NB4 (cell line): ENCODE data around the gene FCAMR.
"Not testable (repeated sequence)": the region's sequence is repeated elsewhere in the genome, so short reads cannot be mapped to it uniquely, and the experiment has no call there.

Source experiments
- DNase-seq: peaks from one replicate; pipeline ENCODE4 v3.0.0; 2010; ENCODE audit warnings: low read depth
- H3K4me3 ChIP-seq: one replicate; pipeline ENCODE4 v1.5.1; 2011; ENCODE audit warnings: mild to moderate bottlenecking, low read depth, low read length, moderate library complexity
- MYC ChIP-seq: IDR thresholded peaks from 2 replicates; pipeline ENCODE4 v1.6.1; 2011; ENCODE audit warnings: low read depth, low read length
- POLR2A ChIP-seq: IDR thresholded peaks from 2 replicates; pipeline ENCODE4 v1.6.1; 2011; ENCODE audit warnings: mild to moderate bottlenecking; ENCODE audit not compliant: insufficient read length; ENCODE audit errors: extremely low read depth
- TF ChIP-seq, protein P1 (sequence below): IDR thresholded peaks from one replicate; pipeline ENCODE4 v1.5.1; 2012; ENCODE audit warnings: low read depth, low read length
- TF ChIP-seq, protein P2 (sequence below): IDR thresholded peaks from 2 replicates; pipeline ENCODE4 v1.6.1; 2011; ENCODE audit warnings: low read depth, low read length

FCAMR gene

GRCh38 chr1:206925106-206925736 is 45.0 kb downstream of the FCAMR start:
- TF ChIP-seq POLR2A (no peak), MYC (no peak)
- TF ChIP-seq, protein P1, sequence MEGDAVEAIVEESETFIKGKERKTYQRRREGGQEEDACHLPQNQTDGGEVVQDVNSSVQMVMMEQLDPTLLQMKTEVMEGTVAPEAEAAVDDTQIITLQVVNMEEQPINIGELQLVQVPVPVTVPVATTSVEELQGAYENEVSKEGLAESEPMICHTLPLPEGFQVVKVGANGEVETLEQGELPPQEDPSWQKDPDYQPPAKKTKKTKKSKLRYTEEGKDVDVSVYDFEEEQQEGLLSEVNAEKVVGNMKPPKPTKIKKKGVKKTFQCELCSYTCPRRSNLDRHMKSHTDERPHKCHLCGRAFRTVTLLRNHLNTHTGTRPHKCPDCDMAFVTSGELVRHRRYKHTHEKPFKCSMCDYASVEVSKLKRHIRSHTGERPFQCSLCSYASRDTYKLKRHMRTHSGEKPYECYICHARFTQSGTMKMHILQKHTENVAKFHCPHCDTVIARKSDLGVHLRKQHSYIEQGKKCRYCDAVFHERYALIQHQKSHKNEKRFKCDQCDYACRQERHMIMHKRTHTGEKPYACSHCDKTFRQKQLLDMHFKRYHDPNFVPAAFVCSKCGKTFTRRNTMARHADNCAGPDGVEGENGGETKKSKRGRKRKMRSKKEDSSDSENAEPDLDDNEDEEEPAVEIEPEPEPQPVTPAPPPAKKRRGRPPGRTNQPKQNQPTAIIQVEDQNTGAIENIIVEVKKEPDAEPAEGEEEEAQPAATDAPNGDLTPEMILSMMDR = no peak
- TF ChIP-seq, protein P2, sequence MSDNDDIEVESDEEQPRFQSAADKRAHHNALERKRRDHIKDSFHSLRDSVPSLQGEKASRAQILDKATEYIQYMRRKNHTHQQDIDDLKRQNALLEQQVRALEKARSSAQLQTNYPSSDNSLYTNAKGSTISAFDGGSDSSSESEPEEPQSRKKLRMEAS = no peak
- H3K4me3 ChIP-seq = no peak overlapping the region
- DNase-seq = peak; percentile 61

DNA sequence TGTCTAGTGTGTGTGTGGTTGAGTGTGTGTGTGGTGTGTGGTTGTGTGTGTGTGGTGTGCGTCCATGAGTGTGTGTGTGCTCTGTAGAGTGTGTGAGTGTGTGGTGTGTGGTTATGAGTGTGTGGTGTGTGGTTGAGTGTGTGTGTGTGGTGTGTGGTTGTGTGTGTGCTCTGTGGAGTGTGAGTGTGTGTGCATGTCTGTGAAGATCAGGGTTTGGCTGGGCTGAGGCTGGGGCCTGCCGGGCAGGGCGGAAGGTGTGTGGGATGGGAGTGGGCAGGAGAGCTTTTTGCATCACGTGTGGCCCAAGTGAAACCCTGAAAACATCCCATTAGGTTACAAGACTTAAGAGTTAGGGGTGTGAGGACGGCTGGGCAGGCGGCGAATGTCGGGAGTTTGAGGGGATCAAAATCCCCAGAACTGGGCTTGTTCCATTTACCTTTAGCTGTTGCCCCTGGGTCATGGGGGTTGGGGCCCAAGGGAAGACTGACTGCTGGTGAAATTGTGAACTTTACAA is 45.6 kb downstream of the FCAMR start:
- DNase-seq = no peak
- TF ChIP-seq, protein P2 = no peak
- TF ChIP-seq POLR2A = no peak
- TF ChIP-seq, protein P1 = no peak
- TF ChIP-seq MYC = no peak
- H3K4me3 ChIP-seq = no peak overlapping the region

- not testable (repeated sequence) for H3K4me3 ChIP-seq, DNase-seq
Observed at GRCh38 chr1:206923961-206924557, 46.2 kb downstream of the FCAMR start.

- TF ChIP-seq MYC (no peak), POLR2A (no peak)
- TF ChIP-seq, protein P1 = no peak
- TF ChIP-seq, protein P2 = 0 out of 2 replicates have a peak, but pooled peaks have one; percentile 35
- peak; percentile 24 for DNase-seq
- H3K4me3 ChIP-seq = no peak overlapping the region
Observed at GRCh38 chr1:206923009-206923960, 47.0 kb downstream of the FCAMR start.

DNA sequence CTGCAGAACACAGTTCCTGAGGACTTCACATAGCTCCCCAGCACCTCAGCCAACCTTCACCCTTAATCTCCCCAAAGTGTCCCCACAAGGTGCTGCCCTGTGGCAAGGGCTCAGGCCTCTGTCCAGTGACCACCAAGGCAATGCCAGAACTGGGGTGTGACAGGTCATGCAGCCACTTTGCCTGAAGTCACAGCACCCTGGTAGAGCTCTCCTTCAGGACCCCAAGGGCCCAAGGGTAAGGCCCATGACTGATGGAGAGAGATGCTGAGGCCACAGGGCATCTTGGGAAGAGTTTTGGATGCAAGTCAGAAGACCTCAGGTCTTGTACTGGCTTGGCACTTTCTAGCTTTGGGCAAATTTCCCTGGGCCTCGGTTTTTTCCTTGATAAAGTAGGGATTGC is 47.7 kb downstream of the FCAMR start:
- no peak for DNase-seq
- H3K4me3 ChIP-seq = no peak overlapping the region
- TF ChIP-seq POLR2A (no peak), MYC (no peak)
- TF ChIP-seq, protein P2 = no peak
- TF ChIP-seq, protein P1 = no peak

DNA sequence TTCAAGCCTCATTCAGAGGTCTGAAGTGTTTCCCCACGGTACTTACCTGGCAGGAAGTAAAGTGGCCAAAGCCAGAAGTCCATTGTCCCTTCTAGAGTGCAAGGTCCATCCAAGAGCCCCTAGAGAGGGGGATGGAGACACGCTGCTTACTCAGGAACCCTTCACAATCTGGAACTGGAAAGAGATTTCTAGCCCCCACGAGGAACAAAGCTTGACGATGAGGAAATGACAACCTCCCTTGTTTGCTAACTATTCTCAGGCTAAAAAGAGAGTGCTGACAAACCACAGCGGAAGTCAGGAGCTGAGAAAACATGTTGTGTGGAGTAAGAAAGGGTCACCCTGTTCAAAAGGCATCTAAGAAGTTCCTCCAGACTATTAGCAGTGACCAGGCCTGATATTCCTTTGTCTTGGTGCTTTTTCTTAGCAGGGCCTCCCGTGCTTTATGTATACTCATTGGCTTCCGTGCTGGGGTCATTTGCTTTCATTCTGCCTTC is 48.4 kb downstream of the FCAMR start, which contains the start of gene FCMR:
Gene FCMR, minus strand, starts transcription at position 170 of the 494 bp plus-strand sequence. Its CDS starts 87 bp downstream, at position 83.
- DNase-seq = peak; percentile 63
- H3K4me3 ChIP-seq = no peak within 1 kb of the TSS
- TF ChIP-seq POLR2A = no peak
- TF ChIP-seq, protein P2 = no peak
- TF ChIP-seq, protein P1 = no peak
- no peak for TF ChIP-seq MYC
